GM12878 (cell line): ENCODE measurements around the gene CHRNB2.

Experiments used
- BMI1 ChIP-seq: fragments of 450-650 bp; IDR thresholded peaks from 2 replicates; pipeline ENCODE4 v1.6.1; 2016; ENCODE audit warnings: mild to moderate bottlenecking, moderate library complexity, borderline replicate concordance
- CTCF ChIP-seq, 3 experiments: IDR thresholded peaks in 2 of 3; conservative IDR thresholded peaks in 1 of 3; 2 replicates each; pipeline ENCODE4 v1.5.1; 2011; ENCODE audit warnings: low read depth in 3 of 3, low read length in 3 of 3, mild to moderate bottlenecking in 3 of 3, control low read depth in 2 of 3, moderate library complexity in 2 of 3, inconsistent platforms in 1 of 3, mixed read lengths in 1 of 3; ENCODE audit not compliant: control insufficient read depth in 2 of 3, insufficient read depth in 1 of 3; ENCODE audit errors: extremely low read depth in 1 of 3
- E2F8 ChIP-seq: fragments of 450-650 bp; IDR thresholded peaks from 2 replicates; pipeline ENCODE4 v1.6.1; 2018; ENCODE audit warnings: mild to moderate bottlenecking, low read depth, moderate library complexity; ENCODE audit not compliant: partially characterized antibody
- E4F1 ChIP-seq: fragments of 450-650 bp; IDR thresholded peaks from 2 replicates; pipeline ENCODE4 v1.6.1; 2018; ENCODE audit warnings: borderline replicate concordance, mild to moderate bottlenecking; ENCODE audit not compliant: partially characterized antibody
- ESRRA ChIP-seq: IDR thresholded peaks from 2 replicates; pipeline ENCODE4 v1.6.1; 2012; ENCODE audit warnings: mild to moderate bottlenecking, low read length, improper control_type of control experiment
- HDAC6 ChIP-seq: fragments of 200-600 bp; sonication (generic); IDR thresholded peaks from one replicate; pipeline ENCODE4 v1.8.0; 2017; ENCODE audit warnings: antibody characterized with exemption; ENCODE audit not compliant: unreplicated experiment
- MEF2B ChIP-seq: fragments of 450-650 bp; IDR thresholded peaks from 2 replicates; pipeline ENCODE4 v1.6.1; 2018; ENCODE audit warnings: mild to moderate bottlenecking, moderate library complexity; ENCODE audit not compliant: partially characterized antibody, poor library complexity, severe bottlenecking
- NKRF ChIP-seq: fragments of 450-650 bp; conservative IDR thresholded peaks from 2 replicates; pipeline ENCODE4 v1.6.1; 2017; ENCODE audit warnings: mild to moderate bottlenecking, moderate library complexity
- POLR2AphosphoS2 ChIP-seq: IDR thresholded peaks from 2 replicates; pipeline ENCODE4 v1.6.1; 2011; ENCODE audit warnings: low read depth, mild to moderate bottlenecking, low read length, improper control_type of control experiment, moderate library complexity
- POLR2AphosphoS5 ChIP-seq: IDR thresholded peaks from 2 replicates; pipeline ENCODE4 v1.6.1; 2011; ENCODE audit warnings: mild to moderate bottlenecking, low read length, inconsistent platforms
- RAD21 ChIP-seq: IDR thresholded peaks from 2 replicates; pipeline ENCODE4 v1.6.1; 2011; ENCODE audit warnings: mild to moderate bottlenecking, low read depth, low read length, moderate library complexity; ENCODE audit not compliant: insufficient read depth
- REST ChIP-seq: IDR thresholded peaks from 2 replicates; pipeline ENCODE4 v1.6.1; 2012; ENCODE audit warnings: mild to moderate bottlenecking, low read depth, low read length
- RUNX3 ChIP-seq: IDR thresholded peaks from 2 replicates; pipeline ENCODE4 v1.6.1; 2012; ENCODE audit warnings: low read length, inconsistent platforms
- ZBTB40 ChIP-seq: fragments of 450-650 bp; IDR thresholded peaks from 2 replicates; pipeline ENCODE4 v1.6.1; 2016; ENCODE audit warnings: mild to moderate bottlenecking, moderate library complexity, borderline replicate concordance

GRCh38 chr1:154595621-154596020 is 28.0 kb downstream of the CHRNB2 start:
- TF ChIP-seq HDAC6: no peak
- TF ChIP-seq ZBTB40: no peak
- no peak for TF ChIP-seq E2F8
- no peak for TF ChIP-seq POLR2AphosphoS2
- no peak for TF ChIP-seq CTCF (IDR thresholded peaks at IDR 0.05 in 2 of 3, conservative IDR thresholded peaks at IDR 0.05 in 1 of 3; ENCODE audit: control insufficient read depth in 2 of 3, extremely low read depth in 1 of 3, insufficient read depth in 1 of 3, low read depth in 3 of 3, low read length in 3 of 3)
- TF ChIP-seq POLR2AphosphoS5: no peak
- no peak for TF ChIP-seq BMI1
- no peak for TF ChIP-seq NKRF
- no peak for TF ChIP-seq RAD21
- TF ChIP-seq MEF2B: no peak
- TF ChIP-seq ESRRA: no peak
- no peak for TF ChIP-seq REST
- no peak for TF ChIP-seq E4F1
- TF ChIP-seq RUNX3: no peak
